ENCODE data around the gene BFAR.
"Not testable (repeated sequence)": the region's sequence is repeated elsewhere in the genome, so short reads cannot be mapped to it uniquely, and the experiment has no call there.

Gene BFAR

DNA sequence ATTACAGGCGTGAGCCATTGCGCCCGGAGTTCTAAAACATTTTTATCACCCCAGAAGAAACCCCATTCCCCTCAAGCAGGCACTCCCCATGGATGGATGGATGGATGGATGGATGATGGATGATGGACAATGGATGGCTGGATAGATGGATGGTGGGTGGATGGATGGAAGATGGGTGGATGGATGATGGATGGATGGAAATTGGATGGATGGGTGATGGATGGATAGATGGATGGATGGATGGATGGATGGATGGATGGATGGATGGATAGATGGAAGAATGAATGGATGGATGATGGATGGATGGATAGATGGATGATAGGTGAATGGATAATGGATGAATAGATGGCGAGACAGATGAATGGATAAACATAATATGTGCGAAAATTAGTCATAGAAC lies 44.9 kb downstream of the BFAR start:
- H3K4me3 ChIP-seq (replicated peaks; ENCODE audit: insufficient read depth, low read length), result no peak overlapping the region
- H3K27ac ChIP-seq (replicated peaks), result no peak overlapping the region
- TF ChIP-seq, protein P1, sequence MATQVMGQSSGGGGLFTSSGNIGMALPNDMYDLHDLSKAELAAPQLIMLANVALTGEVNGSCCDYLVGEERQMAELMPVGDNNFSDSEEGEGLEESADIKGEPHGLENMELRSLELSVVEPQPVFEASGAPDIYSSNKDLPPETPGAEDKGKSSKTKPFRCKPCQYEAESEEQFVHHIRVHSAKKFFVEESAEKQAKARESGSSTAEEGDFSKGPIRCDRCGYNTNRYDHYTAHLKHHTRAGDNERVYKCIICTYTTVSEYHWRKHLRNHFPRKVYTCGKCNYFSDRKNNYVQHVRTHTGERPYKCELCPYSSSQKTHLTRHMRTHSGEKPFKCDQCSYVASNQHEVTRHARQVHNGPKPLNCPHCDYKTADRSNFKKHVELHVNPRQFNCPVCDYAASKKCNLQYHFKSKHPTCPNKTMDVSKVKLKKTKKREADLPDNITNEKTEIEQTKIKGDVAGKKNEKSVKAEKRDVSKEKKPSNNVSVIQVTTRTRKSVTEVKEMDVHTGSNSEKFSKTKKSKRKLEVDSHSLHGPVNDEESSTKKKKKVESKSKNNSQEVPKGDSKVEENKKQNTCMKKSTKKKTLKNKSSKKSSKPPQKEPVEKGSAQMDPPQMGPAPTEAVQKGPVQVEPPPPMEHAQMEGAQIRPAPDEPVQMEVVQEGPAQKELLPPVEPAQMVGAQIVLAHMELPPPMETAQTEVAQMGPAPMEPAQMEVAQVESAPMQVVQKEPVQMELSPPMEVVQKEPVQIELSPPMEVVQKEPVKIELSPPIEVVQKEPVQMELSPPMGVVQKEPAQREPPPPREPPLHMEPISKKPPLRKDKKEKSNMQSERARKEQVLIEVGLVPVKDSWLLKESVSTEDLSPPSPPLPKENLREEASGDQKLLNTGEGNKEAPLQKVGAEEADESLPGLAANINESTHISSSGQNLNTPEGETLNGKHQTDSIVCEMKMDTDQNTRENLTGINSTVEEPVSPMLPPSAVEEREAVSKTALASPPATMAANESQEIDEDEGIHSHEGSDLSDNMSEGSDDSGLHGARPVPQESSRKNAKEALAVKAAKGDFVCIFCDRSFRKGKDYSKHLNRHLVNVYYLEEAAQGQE (IDR thresholded peaks at IDR 0.05; ENCODE audit: insufficient replicate concordance, low read depth), result no peak
- no peaks in the 10 kb centered on the region for H3K27me3 ChIP-seq (ENCODE audit: insufficient read depth, poor library complexity, severe bottlenecking)
- DNase-seq (ENCODE audit: low read depth in 1 of 2, low spot score in 1 of 2), result no peak

DNA sequence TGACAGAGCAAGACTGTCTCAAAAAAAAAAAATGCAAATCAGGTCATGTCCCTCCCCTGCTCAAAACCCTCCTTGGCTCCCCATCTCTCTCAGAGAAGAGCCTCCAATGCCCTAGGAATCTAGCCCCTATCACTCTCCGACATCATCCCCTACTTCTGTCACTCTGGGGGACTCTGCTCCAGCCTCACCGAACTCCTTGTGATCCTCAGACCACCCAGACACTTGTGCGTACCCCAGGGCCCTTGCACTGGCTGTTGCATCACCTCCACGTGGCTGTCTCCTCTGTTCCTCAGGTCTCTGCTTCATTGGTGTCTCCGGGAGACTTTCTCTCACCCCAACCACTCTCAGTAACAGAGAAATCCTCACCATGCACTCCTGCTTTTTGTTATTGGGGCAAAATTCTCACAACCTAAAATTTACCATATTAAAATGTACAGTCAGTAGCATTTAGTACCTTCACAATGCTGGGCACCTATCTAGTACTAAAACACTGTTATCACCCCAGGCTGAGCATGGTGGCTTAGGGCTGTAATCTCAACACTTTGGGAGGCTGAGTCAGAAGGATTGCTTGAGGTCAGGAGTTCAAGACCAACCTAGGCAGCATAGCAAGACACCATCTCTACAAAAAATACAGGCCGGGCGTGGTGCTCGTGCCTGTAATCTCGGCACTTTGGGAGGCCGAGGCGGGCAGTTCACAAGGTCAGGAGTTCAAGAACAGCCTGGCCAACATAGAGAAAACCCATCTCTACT lies 46.2 kb downstream of the BFAR start:
- Histone ChIP-seq H3K4me3 (replicated peaks; ENCODE audit: insufficient read depth, low read length) (no peak overlapping the region), H3K27me3 (ENCODE audit: insufficient read depth, poor library complexity, severe bottlenecking) (no peaks in the 10 kb centered on the region), H3K27ac (replicated peaks) (no peak overlapping the region)
- TF ChIP-seq, protein P2, sequence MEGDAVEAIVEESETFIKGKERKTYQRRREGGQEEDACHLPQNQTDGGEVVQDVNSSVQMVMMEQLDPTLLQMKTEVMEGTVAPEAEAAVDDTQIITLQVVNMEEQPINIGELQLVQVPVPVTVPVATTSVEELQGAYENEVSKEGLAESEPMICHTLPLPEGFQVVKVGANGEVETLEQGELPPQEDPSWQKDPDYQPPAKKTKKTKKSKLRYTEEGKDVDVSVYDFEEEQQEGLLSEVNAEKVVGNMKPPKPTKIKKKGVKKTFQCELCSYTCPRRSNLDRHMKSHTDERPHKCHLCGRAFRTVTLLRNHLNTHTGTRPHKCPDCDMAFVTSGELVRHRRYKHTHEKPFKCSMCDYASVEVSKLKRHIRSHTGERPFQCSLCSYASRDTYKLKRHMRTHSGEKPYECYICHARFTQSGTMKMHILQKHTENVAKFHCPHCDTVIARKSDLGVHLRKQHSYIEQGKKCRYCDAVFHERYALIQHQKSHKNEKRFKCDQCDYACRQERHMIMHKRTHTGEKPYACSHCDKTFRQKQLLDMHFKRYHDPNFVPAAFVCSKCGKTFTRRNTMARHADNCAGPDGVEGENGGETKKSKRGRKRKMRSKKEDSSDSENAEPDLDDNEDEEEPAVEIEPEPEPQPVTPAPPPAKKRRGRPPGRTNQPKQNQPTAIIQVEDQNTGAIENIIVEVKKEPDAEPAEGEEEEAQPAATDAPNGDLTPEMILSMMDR (IDR thresholded peaks at IDR 0.05; ENCODE audit: insufficient read depth, low read length), result no peak
- no peak for TF ChIP-seq POLR2AphosphoS5 (IDR thresholded peaks at IDR 0.05; ENCODE audit: low read depth)
- TF ChIP-seq, protein P1 (IDR thresholded peaks at IDR 0.05; ENCODE audit: insufficient replicate concordance, low read depth), result no peak
- TF ChIP-seq SPI1 (IDR thresholded peaks at IDR 0.05; ENCODE audit: borderline replicate concordance, low read depth), result no peak
- no peak for TF ChIP-seq GABPA (IDR thresholded peaks at IDR 0.05; ENCODE audit: low read depth)
- no peak for DNase-seq (ENCODE audit: low read depth in 1 of 2, low spot score in 1 of 2)

DNA sequence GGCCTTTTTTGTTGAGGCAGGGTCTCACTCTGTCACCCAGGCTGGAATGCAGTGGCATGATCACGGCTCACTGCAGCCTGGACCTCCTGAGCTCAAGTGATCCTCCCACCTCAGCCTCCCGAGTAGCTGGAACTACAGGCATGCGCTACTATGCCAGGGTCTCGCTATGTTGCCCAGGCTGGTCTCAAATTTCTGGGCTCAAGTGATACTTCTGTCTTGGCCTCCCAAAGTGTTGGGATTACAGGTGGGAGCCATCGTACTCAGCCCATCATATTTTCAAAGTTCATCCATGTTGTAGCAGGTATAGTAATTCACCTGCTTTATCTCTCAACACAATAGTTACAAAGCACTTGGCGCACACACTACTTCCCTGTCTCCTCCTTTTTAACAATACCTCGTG lies 47.6 kb downstream of the BFAR start:
- H3K27me3 ChIP-seq (ENCODE audit: insufficient read depth, poor library complexity, severe bottlenecking); DNase-seq (ENCODE audit: low read depth in 1 of 2, low spot score in 1 of 2); H3K27ac ChIP-seq (replicated peaks); H3K4me3 ChIP-seq (replicated peaks; ENCODE audit: insufficient read depth, low read length): not testable (repeated sequence)

DNA sequence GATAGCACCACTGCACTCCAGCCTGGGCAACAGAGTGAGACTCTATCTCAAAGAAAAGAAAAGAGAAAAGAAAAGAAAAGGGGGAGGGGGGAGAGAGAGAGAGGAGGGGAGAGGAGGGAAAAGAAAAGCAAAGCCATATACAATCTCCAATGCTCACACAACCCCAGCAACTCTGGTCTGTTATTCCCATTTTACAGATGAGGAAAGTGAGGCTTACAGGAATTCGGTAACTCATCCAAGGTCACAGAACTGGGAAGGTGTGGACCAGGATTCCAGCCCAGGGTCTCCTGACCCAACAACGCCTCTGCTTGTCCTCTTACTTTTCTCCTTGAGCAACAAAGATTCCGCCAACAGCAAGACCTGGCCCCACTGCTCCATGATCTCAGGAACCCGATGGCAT lies 48.4 kb downstream of the BFAR start:
- H3K27me3 ChIP-seq (ENCODE audit: insufficient read depth, poor library complexity, severe bottlenecking), result no peaks in the 10 kb centered on the region
- DNase-seq (ENCODE audit: low read depth in 1 of 2, low spot score in 1 of 2), result no peak
- H3K4me3 ChIP-seq (replicated peaks; ENCODE audit: insufficient read depth, low read length), result no peak overlapping the region
- TF ChIP-seq, protein P1 (IDR thresholded peaks at IDR 0.05; ENCODE audit: insufficient replicate concordance, low read depth), result no peak
- no peak for TF ChIP-seq POLR2AphosphoS5 (IDR thresholded peaks at IDR 0.05; ENCODE audit: low read depth)
- no peak for TF ChIP-seq SPI1 (IDR thresholded peaks at IDR 0.05; ENCODE audit: borderline replicate concordance, low read depth)
- no peak for TF ChIP-seq GABPA (IDR thresholded peaks at IDR 0.05; ENCODE audit: low read depth)
- TF ChIP-seq, protein P2 (IDR thresholded peaks at IDR 0.05; ENCODE audit: insufficient read depth, low read length), result no peak
- no peak overlapping the region for H3K27ac ChIP-seq (replicated peaks)

All from HL-60 (cell line).